ENCODE measurements around the gene TBC1D1.
"Not testable (repeated sequence)": the region's sequence is repeated elsewhere in the genome, so short reads cannot be mapped to it uniquely, and the experiment has no call there.

DNA sequence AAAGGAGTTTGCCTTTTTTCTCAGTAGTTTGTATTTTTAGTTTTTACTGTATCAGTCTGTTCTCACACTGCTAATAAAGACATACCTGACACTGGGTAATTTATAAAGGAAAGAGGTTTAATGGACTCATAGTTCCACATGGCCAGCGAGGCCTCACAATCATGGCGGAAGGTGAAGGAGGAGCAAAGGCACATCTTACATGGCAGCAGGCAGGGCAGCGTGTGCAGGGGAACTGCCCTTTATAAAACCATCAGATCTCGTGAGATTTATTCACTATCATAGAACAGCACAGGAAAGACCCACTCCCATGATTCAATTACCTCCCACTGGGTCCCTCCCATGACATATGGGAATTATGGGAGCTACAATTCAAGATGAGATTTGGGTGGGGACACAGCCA, 130.1 kb downstream of the TBC1D1 start:
- TF ChIP-seq, protein P1, sequence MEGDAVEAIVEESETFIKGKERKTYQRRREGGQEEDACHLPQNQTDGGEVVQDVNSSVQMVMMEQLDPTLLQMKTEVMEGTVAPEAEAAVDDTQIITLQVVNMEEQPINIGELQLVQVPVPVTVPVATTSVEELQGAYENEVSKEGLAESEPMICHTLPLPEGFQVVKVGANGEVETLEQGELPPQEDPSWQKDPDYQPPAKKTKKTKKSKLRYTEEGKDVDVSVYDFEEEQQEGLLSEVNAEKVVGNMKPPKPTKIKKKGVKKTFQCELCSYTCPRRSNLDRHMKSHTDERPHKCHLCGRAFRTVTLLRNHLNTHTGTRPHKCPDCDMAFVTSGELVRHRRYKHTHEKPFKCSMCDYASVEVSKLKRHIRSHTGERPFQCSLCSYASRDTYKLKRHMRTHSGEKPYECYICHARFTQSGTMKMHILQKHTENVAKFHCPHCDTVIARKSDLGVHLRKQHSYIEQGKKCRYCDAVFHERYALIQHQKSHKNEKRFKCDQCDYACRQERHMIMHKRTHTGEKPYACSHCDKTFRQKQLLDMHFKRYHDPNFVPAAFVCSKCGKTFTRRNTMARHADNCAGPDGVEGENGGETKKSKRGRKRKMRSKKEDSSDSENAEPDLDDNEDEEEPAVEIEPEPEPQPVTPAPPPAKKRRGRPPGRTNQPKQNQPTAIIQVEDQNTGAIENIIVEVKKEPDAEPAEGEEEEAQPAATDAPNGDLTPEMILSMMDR (conservative IDR thresholded peaks at IDR 0.05 in 1 of 2, IDR thresholded peaks at IDR 0.05 in 1 of 2; ENCODE audit: low read depth in 1 of 2, low read length in 2 of 2) = not testable (repeated sequence)
- TF ChIP-seq EZH2 (IDR thresholded peaks at IDR 0.05; ENCODE audit: low read length, missing control alignments) = not testable (repeated sequence)
